Eye (tissue), 1 donor: ENCODE measurements around the gene RLN3.

Experiments
- DNase-seq: peaks from one replicate; pipeline ENCODE4 v3.0.0-alpha.2; 2015

Gene RLN3

GRCh38 chr19:14056069-14056666, 28.2 kb downstream of the RLN3 start:
- no peak for DNase-seq

- DNase-seq: peak; percentile 24
Measured at GRCh38 chr19:14056741-14057356, 28.9 kb downstream of the RLN3 start.

DNA sequence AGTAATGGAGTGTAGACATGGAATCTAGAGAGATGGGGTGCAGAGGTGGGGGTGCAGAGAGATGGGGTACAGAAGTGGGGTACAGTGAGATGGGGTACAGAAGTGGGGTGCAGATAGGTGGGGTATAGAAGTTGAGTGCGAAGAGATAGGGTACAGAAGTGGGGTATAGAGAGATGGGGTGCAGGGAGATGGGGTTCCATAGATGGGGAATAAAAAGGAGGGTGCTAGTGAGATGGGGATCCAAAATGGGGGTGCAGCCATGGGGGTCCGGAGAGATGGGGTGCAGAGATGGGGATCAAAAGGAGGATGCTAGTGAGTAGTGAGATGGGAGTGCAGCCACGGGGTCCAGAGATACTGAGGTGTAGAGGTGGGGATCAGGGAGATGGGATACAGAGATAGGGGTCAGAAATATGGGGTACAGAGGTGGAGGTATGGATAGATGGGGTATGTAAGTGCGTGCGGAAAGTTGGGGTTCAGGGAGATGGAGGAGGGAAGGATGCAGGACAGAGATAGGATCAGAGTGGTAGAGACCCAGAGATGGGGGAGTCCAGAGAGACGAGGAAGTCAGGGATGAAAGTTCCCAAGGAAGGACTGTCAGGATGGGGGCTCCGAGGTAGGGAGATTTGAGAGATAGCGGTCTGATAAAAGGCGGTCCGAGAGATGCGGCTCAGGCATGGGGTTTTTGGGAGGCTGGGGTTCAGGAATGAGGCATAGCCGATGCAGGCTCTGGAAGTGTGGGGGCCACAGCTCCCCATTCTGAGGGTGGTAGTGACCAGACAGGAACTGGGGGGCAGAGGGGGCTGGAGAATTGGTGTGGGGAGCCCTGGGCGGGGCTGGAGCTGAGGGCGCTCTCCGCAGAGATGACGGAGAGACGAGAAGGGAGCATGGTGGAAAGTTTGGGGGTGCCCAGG, 30.5 kb downstream of the RLN3 start:
- DNase-seq: no peak

DNA sequence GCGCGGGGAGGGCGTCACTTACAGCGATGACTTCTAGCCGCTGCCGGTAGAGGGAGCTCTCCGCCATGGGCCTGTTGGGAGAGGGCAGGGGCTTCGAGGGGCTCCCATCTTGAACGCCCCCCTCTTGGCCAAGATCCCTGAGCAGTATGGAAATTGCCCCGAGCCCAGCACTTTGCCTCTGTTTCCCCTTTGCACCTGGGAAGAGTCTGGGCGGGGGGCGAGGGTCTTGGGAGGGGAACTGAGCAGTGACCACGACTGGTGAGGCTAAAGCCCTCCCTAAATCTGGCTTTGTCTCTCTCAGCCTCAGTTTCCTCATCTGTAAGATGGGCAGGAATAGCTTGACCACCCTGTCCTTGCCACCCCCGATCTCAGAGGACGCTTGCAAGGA, 31.1 kb downstream of the RLN3 start:
- no peak for DNase-seq

GRCh38 chr19:14059652-14060155, 31.8 kb downstream of the RLN3 start:
- no peak for DNase-seq

DNA sequence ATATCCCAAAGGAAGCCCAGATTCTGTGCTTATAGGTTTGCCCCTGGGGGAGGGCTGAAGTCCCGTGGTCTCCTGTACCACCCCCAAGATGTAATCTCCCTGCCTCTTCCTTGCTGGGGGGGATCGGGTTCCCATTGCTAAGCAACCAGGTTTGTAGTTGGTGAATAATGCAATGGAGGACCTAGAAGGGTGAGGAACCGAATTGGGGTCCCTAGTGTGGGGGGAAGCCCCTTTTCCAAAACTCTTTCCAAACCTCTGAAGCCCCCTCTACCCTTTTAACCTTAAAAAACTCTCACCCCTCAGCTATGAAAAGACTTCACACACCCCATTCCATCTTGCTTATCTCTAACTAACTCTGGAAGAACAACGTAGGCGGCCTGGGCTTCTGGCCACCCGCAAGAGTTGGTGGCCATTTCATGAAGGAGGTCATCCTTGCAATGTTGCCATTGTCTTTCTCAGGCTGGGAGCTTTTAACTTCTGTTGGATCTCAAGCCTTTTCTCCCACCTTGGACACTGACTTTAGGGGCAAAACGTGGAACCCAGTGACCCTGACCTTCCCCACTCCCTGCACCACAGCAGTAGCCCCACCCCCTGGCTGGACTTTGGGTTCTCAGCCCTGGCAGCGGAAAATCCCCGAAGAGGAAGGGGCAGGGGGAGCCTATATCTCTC, 33.3 kb downstream of the RLN3 start:
- DNase-seq: no peak

GRCh38 chr19:14061751-14062557, 34.0 kb downstream of the RLN3 start, which contains the start of gene PALM3:
Gene PALM3, minus strand, starts transcription at chr19:14062076. Its CDS starts 96 bp downstream, at chr19:14061980.
- DNase-seq: peak; percentile 36

GRCh38 chr19:14062558-14062855, 34.6 kb downstream of the RLN3 start:
- no peak for DNase-seq

DNA sequence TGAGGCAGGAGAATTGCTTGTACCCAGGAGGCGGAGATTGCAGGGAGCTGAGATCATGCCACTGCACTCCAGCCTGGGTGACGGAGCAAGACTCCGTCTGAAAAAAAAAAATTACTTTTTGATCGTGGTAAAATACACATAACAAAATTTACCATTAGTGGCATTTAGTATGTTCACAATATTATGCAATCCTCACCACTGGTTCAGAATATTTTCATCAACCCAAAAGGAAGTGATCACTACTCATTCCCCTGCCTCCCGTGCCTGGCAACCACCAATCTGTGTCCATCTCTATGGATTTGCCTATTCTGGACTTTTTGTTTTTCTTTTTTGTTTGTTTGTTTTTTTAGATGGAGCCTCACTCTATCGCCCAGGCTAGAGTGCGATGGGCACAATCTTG, 35.2 kb downstream of the RLN3 start:
- no peak for DNase-seq

- no peak for DNase-seq
Measured at GRCh38 chr19:14066134-14066533, 38.2 kb downstream of the RLN3 start.

GRCh38 chr19:14070268-14071050, 42.5 kb downstream of the RLN3 start:
- DNase-seq: no peak

GRCh38 chr19:14072535-14073260, 44.8 kb downstream of the RLN3 start, which contains the start of gene MISP3:
Gene MISP3, plus strand, starts transcription at chr19:14072786. Its CDS starts 524 bp downstream, at chr19:14073310.
- DNase-seq: peak; percentile 72

DNA sequence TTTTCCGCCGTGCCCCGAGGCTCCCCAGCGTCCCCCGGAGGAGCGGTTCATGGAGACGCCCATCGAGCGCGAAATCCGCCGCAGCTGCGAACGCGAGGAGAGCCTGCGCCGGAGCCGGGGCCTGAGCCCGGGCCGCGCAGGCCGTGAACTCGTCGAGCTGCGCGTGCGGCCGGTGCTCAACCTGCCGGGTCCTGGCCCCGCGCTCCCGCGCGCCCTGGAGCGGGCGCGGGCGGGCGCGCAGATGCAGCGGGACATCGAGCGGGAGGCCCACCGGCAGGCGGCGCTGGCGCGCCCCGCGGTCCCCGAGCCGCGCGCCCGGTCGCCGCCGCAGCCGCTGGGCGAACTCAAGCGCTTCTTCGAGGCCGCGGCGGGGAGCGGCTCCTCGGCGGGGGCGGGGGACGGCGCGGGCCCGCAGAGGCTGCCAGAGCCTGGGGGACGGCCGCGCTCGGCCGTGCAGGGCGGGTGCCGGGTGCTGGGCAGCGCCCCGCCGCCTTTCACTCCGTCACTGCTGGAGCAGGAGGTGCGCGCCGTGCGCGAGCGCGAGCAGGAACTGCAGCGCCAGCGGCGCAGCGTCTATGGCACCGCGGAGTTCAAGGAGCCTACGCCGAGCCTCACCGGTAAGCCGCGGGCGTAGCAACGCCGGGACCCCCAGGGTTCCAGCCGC, 45.4 kb downstream of the RLN3 start:
- peak; percentile 86 for DNase-seq

GRCh38 chr19:14073925-14074838, 46.2 kb downstream of the RLN3 start:
- peak; percentile 72 for DNase-seq

DNA sequence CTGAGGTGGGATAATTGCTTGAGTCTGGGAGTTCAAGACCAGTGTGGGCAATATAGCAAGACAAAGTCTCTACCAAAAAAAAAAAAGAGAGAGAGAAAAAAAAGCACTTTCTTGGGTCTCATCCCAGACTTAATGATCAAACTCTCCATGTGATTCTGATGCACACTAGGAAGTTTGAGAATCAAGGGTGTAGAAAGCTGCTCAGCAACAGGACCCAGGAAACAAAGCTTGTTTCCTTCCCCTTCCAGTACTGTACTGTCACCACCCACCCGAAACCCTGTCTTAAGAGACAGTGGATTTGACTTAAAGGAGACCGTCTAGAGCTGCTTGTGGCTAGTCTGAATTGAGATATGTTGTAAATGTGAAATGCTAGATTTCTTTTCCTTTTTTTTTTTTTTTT, 50.5 kb downstream of the RLN3 start:
- no peak for DNase-seq
